Caco-2 (cell line): ENCODE data around the gene RGS7. TPM values are rescaled to one million over a fixed set of nuclear protein-coding genes. Genes with fewer than 3 reads are reported as not detected.

ENCODE experiments used
- BruUV-seq: library from RNA; stranded (reverse); fragments of 400-500 nt; replicated peaks from 2 replicates; lab custom pipeline; 2021; lab: Mats Ljungman, UMichigan
- CTCF ChIA-PET: fragments of 300-600 bp; sonication (Branson Sonifier 250); formaldehyde crosslinking; loops from one replicate; lab custom pipeline; 2022; ENCODE audit warnings: antibody characterized with exemption; lab: Charles Lee
- POLR2A ChIA-PET: fragments of 300-600 bp; sonication (Branson Sonifier 250); formaldehyde crosslinking; loops from one replicate; lab custom pipeline; 2022; ENCODE audit warnings: antibody characterized with exemption; lab: Charles Lee
- DNase-seq, 2 experiments: peaks; one replicate each; pipeline versions ENCODE4 v3.0.0 to v3.0.0-alpha.2; 2020 to 2022
- H3K27me3 ChIP-seq: replicated peaks from 2 replicates; pipeline ENCODE4 v1.6.0; 2011; ENCODE audit warnings: low read length; ENCODE audit not compliant: control insufficient read depth, insufficient read depth
- H3K36me3 ChIP-seq: 2 replicates; pipeline ENCODE4 v1.5.1; 2011; ENCODE audit warnings: low read length; ENCODE audit not compliant: control insufficient read depth, insufficient read depth
- H3K4me1 ChIP-seq: fragments of 250-450 bp; sonication (Bioruptor Pico); 2 replicates; pipeline ENCODE4 v1.5.1; 2020; ENCODE audit warnings: mild to moderate bottlenecking
- H3K4me3 ChIP-seq: 2 replicates; pipeline ENCODE4 v1.5.1; 2011; ENCODE audit warnings: low read depth, mild to moderate bottlenecking, control low read depth, low read length
- H3K9me3 ChIP-seq: fragments of 250-450 bp; sonication (Bioruptor Pico); 2 replicates; pipeline ENCODE4 v1.5.1; 2020; ENCODE audit warnings: mild to moderate bottlenecking, moderate library complexity
- H3K27ac Mint-ChIP-seq: one replicate; pipeline ENCODE4 v1.8.0; 2022; ENCODE audit warnings: mixed read lengths; ENCODE audit not compliant: unreplicated experiment
- H3K27me3 Mint-ChIP-seq: one replicate; pipeline ENCODE4 v1.8.0; 2022; ENCODE audit warnings: mixed read lengths; ENCODE audit not compliant: insufficient read depth, unreplicated experiment
- H3K36me3 Mint-ChIP-seq: one replicate; pipeline ENCODE4 v1.8.0; 2022; ENCODE audit warnings: mild to moderate bottlenecking, mixed read lengths; ENCODE audit not compliant: insufficient read depth, unreplicated experiment
- H3K4me1 Mint-ChIP-seq: one replicate; pipeline ENCODE4 v1.8.0; 2022; ENCODE audit warnings: low read depth, mixed read lengths; ENCODE audit not compliant: unreplicated experiment
- H3K4me3 Mint-ChIP-seq: one replicate; pipeline ENCODE4 v1.8.0; 2022; ENCODE audit warnings: mild to moderate bottlenecking, moderate library complexity, mixed read lengths; ENCODE audit not compliant: unreplicated experiment
- H3K9me3 Mint-ChIP-seq: one replicate; pipeline ENCODE4 v1.8.0; 2022; ENCODE audit warnings: mixed read lengths; ENCODE audit not compliant: unreplicated experiment
- CTCF ChIP-seq, 2 experiments: fragments of 200-600 bp in 1 of 2; IDR thresholded peaks; 1 replicate in 1 of 2; 2 replicates in 1 of 2; pipeline versions ENCODE4 v1.5.1 to v1.8.0; 2011 to 2022; ENCODE audit warnings: antibody characterized with exemption in 1 of 2, control low read depth in 1 of 2, inconsistent platforms in 1 of 2, low read depth in 1 of 2, low read length in 1 of 2, mild to moderate bottlenecking in 1 of 2, moderate library complexity in 1 of 2; ENCODE audit not compliant: insufficient read depth in 1 of 2, severe bottlenecking in 1 of 2, unreplicated experiment in 1 of 2
- intact Hi-C: fragments of 100-400 bp; cut with micrococcal nuclease; formaldehyde crosslinking; loops from one replicate; pipeline ENCODE4 v1.10.0; 2022; ENCODE audit not compliant: unreplicated experiment
- total RNA-seq: library from RNA; stranded (reverse); gene quantifications from 2 replicates; pipeline ENCODE4 v1.2.3, GENCODE V29; 2022

Gene RGS7
- total RNA-seq, 1 experiment from 2014 or later: not detected

GRCh38 chr1:241311056-241311746 is 45.8 kb downstream of the RGS7 start:
- no TSS peak for BruUV-seq
- H3K36me3 ChIP-seq: no peaks in the 10 kb centered on the region
- Mint-ChIP-seq H3K36me3 (no peaks in the 10 kb centered on the region), H3K4me3 (no peak overlapping the region), H3K27me3 (peaks cover 8% of the 10 kb centered on the region), H3K4me1 (no peaks in the 10 kb centered on the region), H3K27ac (no peak overlapping the region), H3K9me3 (no peaks in the 10 kb centered on the region)
- TF ChIP-seq CTCF (IDR thresholded peaks at IDR 0.05; ENCODE audit: insufficient read depth in 1 of 2, low read depth in 1 of 2, low read length in 1 of 2, severe bottlenecking in 1 of 2, unreplicated experiment in 1 of 2): no peak
- H3K27me3 ChIP-seq: no peaks in the 10 kb centered on the region
- intact Hi-C loops: no loop called here
- no peak overlapping the region for H3K4me3 ChIP-seq
- ChIA-PET CTCF (interaction anchor here (0.7 kb wide), 1 partner anchor 175 kb away, joined by 4 read pairs; no protein-coding TSS in a partner anchor), POLR2A (no interaction called here)
- no peaks in the 10 kb centered on the region for H3K4me1 ChIP-seq
- no peaks in the 10 kb centered on the region for H3K9me3 ChIP-seq
- no peak for DNase-seq

GRCh38 chr1:241310451-241310850 is 46.6 kb downstream of the RGS7 start:
- Histone ChIP-seq H3K36me3 (no peaks in the 10 kb centered on the region), H3K4me3 (no peak overlapping the region), H3K27me3 (no peaks in the 10 kb centered on the region), H3K9me3 (no peaks in the 10 kb centered on the region), H3K4me1 (no peaks in the 10 kb centered on the region)
- Mint-ChIP-seq H3K27me3 (peaks cover 8% of the 10 kb centered on the region), H3K9me3 (no peaks in the 10 kb centered on the region), H3K4me3 (no peak overlapping the region), H3K4me1 (no peaks in the 10 kb centered on the region), H3K36me3 (no peaks in the 10 kb centered on the region), H3K27ac (no peak overlapping the region)
- intact Hi-C loops: no loop called here
- no peak for DNase-seq
- BruUV-seq: no TSS peak
- CTCF ChIA-PET: no interaction called here
- no peak for TF ChIP-seq CTCF (IDR thresholded peaks at IDR 0.05; ENCODE audit: insufficient read depth in 1 of 2, low read depth in 1 of 2, low read length in 1 of 2, severe bottlenecking in 1 of 2, unreplicated experiment in 1 of 2)
- POLR2A ChIA-PET: no interaction called here

- no peak for TF ChIP-seq CTCF (IDR thresholded peaks at IDR 0.05; ENCODE audit: insufficient read depth in 1 of 2, low read depth in 1 of 2, low read length in 1 of 2, severe bottlenecking in 1 of 2, unreplicated experiment in 1 of 2)
- Histone ChIP-seq H3K27me3 (no peaks in the 10 kb centered on the region), H3K9me3 (peaks cover 4% of the 10 kb centered on the region; the same call in 1 of the 2 replicates), H3K4me1 (no peaks in the 10 kb centered on the region), H3K36me3 (no peaks in the 10 kb centered on the region), H3K4me3 (no peak overlapping the region)
- no peaks in the 10 kb centered on the region for H3K36me3 Mint-ChIP-seq
- intact Hi-C loops: no loop called here
- H3K4me1 Mint-ChIP-seq: no peaks in the 10 kb centered on the region
- H3K4me3 Mint-ChIP-seq: no peak overlapping the region
- no peak for DNase-seq
- ChIA-PET POLR2A (no interaction called here), CTCF (no interaction called here)
- peaks cover 6% of the 10 kb centered on the region for H3K27me3 Mint-ChIP-seq
- no peaks in the 10 kb centered on the region for H3K9me3 Mint-ChIP-seq
- no TSS peak for BruUV-seq
- H3K27ac Mint-ChIP-seq: no peak overlapping the region
These were observed 47.4 kb downstream of the RGS7 start for GRCh38 chr1:241309651-241310050.
